GM12891 (cell line): ENCODE measurements around the gene AP3S2.
A peak's percentile ranks its signal among the peaks of the same experiment; 100 is the strongest.

Source experiments
- PAX5 ChIP-seq: IDR thresholded peaks from 2 replicates; pipeline ENCODE4 v1.6.1; 2011; ENCODE audit warnings: low read length, moderate library complexity, mild to moderate bottlenecking; ENCODE audit not compliant: insufficient read depth, severe bottlenecking
- POLR2A ChIP-seq: IDR thresholded peaks from 2 replicates; pipeline ENCODE4 v1.6.1; 2011; ENCODE audit warnings: low read depth, low read length, control low read depth
- POLR2AphosphoS5 ChIP-seq: IDR thresholded peaks from 2 replicates; pipeline ENCODE4 v1.6.1; 2011; ENCODE audit warnings: low read depth, low read length, control low read depth
- POU2F2 ChIP-seq: IDR thresholded peaks from 2 replicates; pipeline ENCODE4 v1.6.1; 2011; ENCODE audit warnings: low read depth, mild to moderate bottlenecking, control low read depth, low read length, moderate library complexity
- SPI1 ChIP-seq: IDR thresholded peaks from 2 replicates; pipeline ENCODE4 v1.6.1; 2011; ENCODE audit warnings: low read depth, low read length, control low read depth
- TAF1 ChIP-seq: IDR thresholded peaks from 2 replicates; pipeline ENCODE4 v1.6.1; 2011; ENCODE audit warnings: low read depth, low read length, control low read depth

DNA sequence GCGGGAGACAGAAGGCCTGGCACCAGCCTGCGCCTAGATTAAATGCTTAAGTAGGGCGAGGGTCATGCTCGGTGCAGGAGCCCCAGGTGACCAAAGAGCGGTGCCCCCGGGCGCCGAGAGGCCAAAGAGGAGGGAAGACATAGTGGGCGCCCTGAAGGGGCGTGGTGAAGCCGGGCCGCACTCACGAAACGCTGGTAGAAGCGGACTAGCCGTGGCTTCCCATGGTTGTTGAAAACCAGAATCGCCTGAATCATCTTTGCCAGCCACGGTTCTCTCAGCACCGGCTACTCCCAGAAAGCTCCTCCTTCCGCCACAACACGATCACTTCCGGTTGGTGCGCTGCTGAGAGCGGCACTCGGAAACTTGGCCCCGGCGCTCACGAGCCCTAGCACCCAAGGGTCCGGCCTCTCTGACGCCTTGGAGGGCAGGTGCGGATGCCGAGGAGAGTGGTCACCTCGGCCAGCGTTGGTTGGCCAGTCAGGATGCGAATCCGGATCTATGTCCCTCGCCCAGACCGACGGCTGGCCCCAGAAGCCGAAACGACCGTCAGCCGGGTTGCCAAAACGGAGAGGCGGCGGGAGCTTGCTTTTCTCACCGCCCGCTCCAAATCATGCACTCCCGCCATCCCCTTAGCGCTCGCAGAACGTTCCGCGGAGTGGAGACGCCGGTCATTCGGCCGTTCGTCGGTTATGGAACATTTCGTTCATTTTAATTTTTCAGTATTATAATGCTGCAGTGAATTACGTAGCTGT lies at the start of gene AP3S2:
- TF ChIP-seq SPI1 (no peak), POLR2AphosphoS5 (peak; percentile 85), POLR2A (peak; percentile 87), TAF1 (peak; percentile 98), PAX5 (no peak), POU2F2 (peak; percentile 84)
